Measurements from ENCODE around the gene ZGLP1.

The ZGLP1 gene

GRCh38 chr19:10258080-10258710, 51.4 kb downstream of the ZGLP1 start:
- no peaks in the 10 kb centered on the region for H3K9me3 ChIP-seq (ENCODE audit: insufficient read depth, low read length, severe bottlenecking)
- no peak overlapping the region for H3K9ac ChIP-seq (ENCODE audit: low read depth, low read length)
- DNase-seq, result no peak
- TF ChIP-seq EZH2 (IDR thresholded peaks at IDR 0.05; ENCODE audit: borderline replicate concordance, low read depth, low read length, severe bottlenecking) (no peak), CTCF (IDR thresholded peaks at IDR 0.05; ENCODE audit: borderline replicate concordance, extremely low read depth, low read length, poor library complexity, severe bottlenecking) (no peak)
- H2AFZ ChIP-seq (ENCODE audit: low read depth, low read length), result no peak overlapping the region
- peaks cover 11% of the 10 kb centered on the region; the same call in 1 of the 2 replicates for H3K4me1 ChIP-seq (ENCODE audit: insufficient read depth, low read length)
- peaks cover 53% of the 10 kb centered on the region for H3K36me3 ChIP-seq (ENCODE audit: insufficient read depth, low read length)
- ATAC-seq (ENCODE audit: insufficient read depth, low read depth), result 0 out of 3 replicates have a peak, but pooled peaks have one; percentile 15
- H3K79me2 ChIP-seq (ENCODE audit: insufficient read depth, low read length), result peaks cover 13% of the 10 kb centered on the region; the same call in 1 of the 2 replicates
- H4K20me1 ChIP-seq (ENCODE audit: insufficient read depth, low read length), result peaks cover 12% of the 10 kb centered on the region; the same call in 1 of the 2 replicates
- no peak overlapping the region for H3K4me2 ChIP-seq (ENCODE audit: insufficient read depth, low read length)
- no peak overlapping the region for H3K27ac ChIP-seq (ENCODE audit: low read length)
- no peaks in the 10 kb centered on the region for H3K27me3 ChIP-seq (ENCODE audit: insufficient read depth, low read length, poor library complexity)
- no peak overlapping the region for H3K4me3 ChIP-seq (ENCODE audit: low read depth in 1 of 2, low read length in 2 of 2)

- H3K9me3 ChIP-seq (ENCODE audit: insufficient read depth, low read length, severe bottlenecking), result no peaks in the 10 kb centered on the region
- H3K27ac ChIP-seq (ENCODE audit: low read length), result no peak overlapping the region
- H4K20me1 ChIP-seq (ENCODE audit: insufficient read depth, low read length), result peaks cover 17% of the 10 kb centered on the region; the same call in 1 of the 2 replicates
- ATAC-seq (ENCODE audit: insufficient read depth, low read depth) (no peak), DNase-seq (no peak)
- no peak overlapping the region for H2AFZ ChIP-seq (ENCODE audit: low read depth, low read length)
- peaks cover 53% of the 10 kb centered on the region for H3K36me3 ChIP-seq (ENCODE audit: insufficient read depth, low read length)
- H3K9ac ChIP-seq (ENCODE audit: low read depth, low read length), result no peak overlapping the region
- no peak overlapping the region for H3K4me2 ChIP-seq (ENCODE audit: insufficient read depth, low read length)
- TF ChIP-seq EZH2 (IDR thresholded peaks at IDR 0.05; ENCODE audit: borderline replicate concordance, low read depth, low read length, severe bottlenecking), result no peak
- no peak for TF ChIP-seq CTCF (IDR thresholded peaks at IDR 0.05; ENCODE audit: borderline replicate concordance, extremely low read depth, low read length, poor library complexity, severe bottlenecking)
- H3K27me3 ChIP-seq (ENCODE audit: insufficient read depth, low read length, poor library complexity), result no peaks in the 10 kb centered on the region
- H3K79me2 ChIP-seq (ENCODE audit: insufficient read depth, low read length), result peaks cover 23% of the 10 kb centered on the region
- no peak overlapping the region for H3K4me3 ChIP-seq (ENCODE audit: low read depth in 1 of 2, low read length in 2 of 2)
- H3K4me1 ChIP-seq (ENCODE audit: insufficient read depth, low read length), result peaks cover 19% of the 10 kb centered on the region
Observed at GRCh38 chr19:10256970-10257615, 52.5 kb downstream of the ZGLP1 start.

GRCh38 chr19:10256551-10256950, 53.1 kb downstream of the ZGLP1 start:
- H3K9me3 ChIP-seq (ENCODE audit: insufficient read depth, low read length, severe bottlenecking), result no peaks in the 10 kb centered on the region
- ATAC-seq (ENCODE audit: insufficient read depth, low read depth), result no peak
- no peak overlapping the region for H3K27ac ChIP-seq (ENCODE audit: low read length)
- H3K4me3 ChIP-seq (ENCODE audit: low read depth in 1 of 2, low read length in 2 of 2), result no peak overlapping the region
- H3K27me3 ChIP-seq (ENCODE audit: insufficient read depth, low read length, poor library complexity), result no peaks in the 10 kb centered on the region
- H3K9ac ChIP-seq (ENCODE audit: low read depth, low read length), result no peak overlapping the region
- H2AFZ ChIP-seq (ENCODE audit: low read depth, low read length), result no peak overlapping the region
- H3K4me1 ChIP-seq (ENCODE audit: insufficient read depth, low read length), result peaks cover 20% of the 10 kb centered on the region
- TF ChIP-seq CTCF (IDR thresholded peaks at IDR 0.05; ENCODE audit: borderline replicate concordance, extremely low read depth, low read length, poor library complexity, severe bottlenecking) (no peak), EZH2 (IDR thresholded peaks at IDR 0.05; ENCODE audit: borderline replicate concordance, low read depth, low read length, severe bottlenecking) (no peak)
- peaks cover 53% of the 10 kb centered on the region for H3K36me3 ChIP-seq (ENCODE audit: insufficient read depth, low read length)
- H4K20me1 ChIP-seq (ENCODE audit: insufficient read depth, low read length), result peaks cover 17% of the 10 kb centered on the region; the same call in 1 of the 2 replicates
- no peak for DNase-seq
- H3K79me2 ChIP-seq (ENCODE audit: insufficient read depth, low read length), result peaks cover 24% of the 10 kb centered on the region
- no peak overlapping the region for H3K4me2 ChIP-seq (ENCODE audit: insufficient read depth, low read length)

Data from DND-41 (cell line).